Measurements from ENCODE around the gene HMOX2. TPM values are rescaled to one million over a fixed set of nuclear protein-coding genes. Genes with fewer than 3 reads are reported as not detected.

HMOX2 gene
- total RNA-seq, 1 donor from 2014 or later = 52.8 TPM

DNA sequence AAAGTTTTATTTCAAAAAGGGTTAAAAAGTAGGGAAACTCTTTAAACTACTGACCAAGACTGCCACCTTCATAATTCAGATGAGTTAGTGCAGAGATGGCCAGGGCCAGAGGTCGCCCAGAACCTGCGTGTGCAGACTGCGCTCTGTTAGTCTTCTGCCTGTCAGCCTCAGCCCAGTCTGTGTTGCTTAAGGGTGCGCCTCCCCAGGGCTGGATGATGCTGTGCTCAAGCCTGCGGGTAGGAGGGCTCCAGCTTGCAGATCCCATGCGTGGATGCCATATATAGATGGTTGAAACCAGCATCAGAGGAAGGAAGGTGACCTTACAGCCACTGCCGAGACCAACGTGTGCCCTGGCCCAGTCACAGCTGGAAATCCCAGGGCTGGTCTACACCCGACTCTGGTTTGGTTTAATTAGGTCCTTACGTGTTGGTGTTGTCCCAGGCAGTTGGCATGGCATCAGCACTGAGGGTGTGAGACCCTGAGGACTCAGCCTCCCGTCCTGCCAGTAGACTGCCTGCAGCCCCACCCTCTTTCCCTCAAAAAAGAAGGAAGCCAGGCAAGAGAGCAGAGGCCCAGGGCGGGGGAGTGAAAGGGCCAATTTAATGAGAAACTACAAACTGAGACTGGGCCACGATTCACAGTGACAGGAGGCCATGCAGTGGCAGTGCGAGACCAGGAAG lies 34.7 kb downstream of the HMOX2 start:
- intact Hi-C loops (cut with DNase I) = no loop called here
- Histone ChIP-seq H3K4me3 (no peak overlapping the region), H3K27ac (peak overlapping the region; percentile 31), H3K27me3 (no peaks in the 10 kb centered on the region), H3K36me3 (peaks cover 0 to 55% of the 10 kb centered on the region in 2 donors), H3K9me3 (no peaks in the 10 kb centered on the region), H3K4me1 (peaks cover 48% of the 10 kb centered on the region)
- DNase-seq (ENCODE audit: extremely low spot score in 2 of 2) = no peak
- no peak for TF ChIP-seq POLR2A (IDR thresholded peaks at IDR 0.05)
- TF ChIP-seq POLR2AphosphoS5 (IDR thresholded peaks at IDR 0.05; ENCODE audit: insufficient read depth in 1 of 2, low read depth in 1 of 2) = no peak
- TF ChIP-seq, protein P1, sequence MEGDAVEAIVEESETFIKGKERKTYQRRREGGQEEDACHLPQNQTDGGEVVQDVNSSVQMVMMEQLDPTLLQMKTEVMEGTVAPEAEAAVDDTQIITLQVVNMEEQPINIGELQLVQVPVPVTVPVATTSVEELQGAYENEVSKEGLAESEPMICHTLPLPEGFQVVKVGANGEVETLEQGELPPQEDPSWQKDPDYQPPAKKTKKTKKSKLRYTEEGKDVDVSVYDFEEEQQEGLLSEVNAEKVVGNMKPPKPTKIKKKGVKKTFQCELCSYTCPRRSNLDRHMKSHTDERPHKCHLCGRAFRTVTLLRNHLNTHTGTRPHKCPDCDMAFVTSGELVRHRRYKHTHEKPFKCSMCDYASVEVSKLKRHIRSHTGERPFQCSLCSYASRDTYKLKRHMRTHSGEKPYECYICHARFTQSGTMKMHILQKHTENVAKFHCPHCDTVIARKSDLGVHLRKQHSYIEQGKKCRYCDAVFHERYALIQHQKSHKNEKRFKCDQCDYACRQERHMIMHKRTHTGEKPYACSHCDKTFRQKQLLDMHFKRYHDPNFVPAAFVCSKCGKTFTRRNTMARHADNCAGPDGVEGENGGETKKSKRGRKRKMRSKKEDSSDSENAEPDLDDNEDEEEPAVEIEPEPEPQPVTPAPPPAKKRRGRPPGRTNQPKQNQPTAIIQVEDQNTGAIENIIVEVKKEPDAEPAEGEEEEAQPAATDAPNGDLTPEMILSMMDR (IDR thresholded peaks at IDR 0.05) = no peak

DNA sequence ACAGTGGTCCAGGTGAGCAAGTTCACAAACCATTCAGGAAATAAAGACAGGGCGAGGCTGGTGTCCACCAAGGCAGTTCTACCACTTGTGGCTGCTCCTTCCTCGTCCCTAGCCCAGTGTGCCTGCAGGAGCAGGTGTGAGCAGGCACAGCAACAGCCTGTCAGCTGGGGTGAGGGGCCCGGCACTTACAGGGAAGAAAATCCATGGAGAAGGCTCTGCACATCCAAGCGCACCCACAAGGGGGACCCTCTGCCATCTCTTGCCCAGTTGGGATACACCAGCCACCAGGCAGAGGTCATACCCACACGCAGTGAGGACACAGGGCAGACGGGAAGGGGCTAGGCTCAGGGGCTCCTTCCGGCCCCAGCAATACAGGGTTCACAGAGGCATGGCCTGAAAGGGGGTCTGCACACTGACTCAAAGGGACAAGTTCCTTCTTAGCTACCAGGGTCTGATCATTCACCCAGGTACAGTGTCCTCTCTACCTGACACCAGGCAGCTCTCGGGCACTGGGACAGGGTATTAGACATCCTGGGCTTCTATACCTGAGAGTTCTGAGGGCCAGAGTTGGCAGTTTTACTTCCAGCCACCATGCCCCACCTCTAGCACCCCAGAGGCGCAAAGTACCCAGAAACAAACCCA lies 35.4 kb downstream of the HMOX2 start:
- Histone ChIP-seq H3K36me3 (peaks cover 0 to 55% of the 10 kb centered on the region in 2 donors), H3K4me3 (no peak overlapping the region), H3K27me3 (no peaks in the 10 kb centered on the region), H3K27ac (peak overlapping the region; percentile 31), H3K4me1 (peaks cover 46% of the 10 kb centered on the region), H3K9me3 (no peaks in the 10 kb centered on the region)
- intact Hi-C loops (cut with DNase I) = no loop called here
- TF ChIP-seq POLR2AphosphoS5 (IDR thresholded peaks at IDR 0.05; ENCODE audit: insufficient read depth in 1 of 2, low read depth in 1 of 2) (no peak), POLR2A (IDR thresholded peaks at IDR 0.05) (no peak)
- TF ChIP-seq, protein P1 (IDR thresholded peaks at IDR 0.05) = peak in 1 of 3 experiments; percentile 25
- DNase-seq (ENCODE audit: extremely low spot score in 2 of 2) = no peak

DNA sequence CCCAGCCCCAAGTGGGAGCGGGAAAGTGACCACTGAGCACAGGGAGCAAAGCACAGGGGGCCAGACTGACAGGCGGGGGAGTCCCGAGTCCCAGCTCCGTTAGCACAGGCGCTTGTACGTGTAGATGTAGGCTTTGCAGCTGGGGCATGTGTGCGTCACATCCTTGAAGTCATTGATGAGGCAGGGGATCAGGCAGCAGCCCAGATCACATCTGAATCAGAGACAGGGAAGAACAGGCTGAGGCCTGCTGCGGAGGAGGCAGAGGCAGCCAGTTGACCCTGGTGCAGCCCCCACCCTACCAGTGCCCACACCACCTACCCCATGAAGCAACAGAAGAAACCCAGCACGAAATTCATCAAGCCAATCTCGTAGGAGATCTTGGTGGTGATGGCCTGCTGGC lies 36.3 kb downstream of the HMOX2 start:
- intact Hi-C loops (cut with DNase I) = no loop called here
- H3K4me1 ChIP-seq = peaks cover 51% of the 10 kb centered on the region
- no peak overlapping the region for H3K27ac ChIP-seq
- H3K36me3 ChIP-seq = peaks cover 0 to 55% of the 10 kb centered on the region in 2 donors
- TF ChIP-seq, protein P1 (IDR thresholded peaks at IDR 0.05) = no peak
- TF ChIP-seq POLR2A (IDR thresholded peaks at IDR 0.05) (no peak), POLR2AphosphoS5 (IDR thresholded peaks at IDR 0.05; ENCODE audit: insufficient read depth in 1 of 2, low read depth in 1 of 2) (no peak)
- H3K4me3 ChIP-seq = no peak overlapping the region
- no peaks in the 10 kb centered on the region for H3K27me3 ChIP-seq
- DNase-seq (ENCODE audit: extremely low spot score in 2 of 2) = no peak
- H3K9me3 ChIP-seq = no peaks in the 10 kb centered on the region

DNA sequence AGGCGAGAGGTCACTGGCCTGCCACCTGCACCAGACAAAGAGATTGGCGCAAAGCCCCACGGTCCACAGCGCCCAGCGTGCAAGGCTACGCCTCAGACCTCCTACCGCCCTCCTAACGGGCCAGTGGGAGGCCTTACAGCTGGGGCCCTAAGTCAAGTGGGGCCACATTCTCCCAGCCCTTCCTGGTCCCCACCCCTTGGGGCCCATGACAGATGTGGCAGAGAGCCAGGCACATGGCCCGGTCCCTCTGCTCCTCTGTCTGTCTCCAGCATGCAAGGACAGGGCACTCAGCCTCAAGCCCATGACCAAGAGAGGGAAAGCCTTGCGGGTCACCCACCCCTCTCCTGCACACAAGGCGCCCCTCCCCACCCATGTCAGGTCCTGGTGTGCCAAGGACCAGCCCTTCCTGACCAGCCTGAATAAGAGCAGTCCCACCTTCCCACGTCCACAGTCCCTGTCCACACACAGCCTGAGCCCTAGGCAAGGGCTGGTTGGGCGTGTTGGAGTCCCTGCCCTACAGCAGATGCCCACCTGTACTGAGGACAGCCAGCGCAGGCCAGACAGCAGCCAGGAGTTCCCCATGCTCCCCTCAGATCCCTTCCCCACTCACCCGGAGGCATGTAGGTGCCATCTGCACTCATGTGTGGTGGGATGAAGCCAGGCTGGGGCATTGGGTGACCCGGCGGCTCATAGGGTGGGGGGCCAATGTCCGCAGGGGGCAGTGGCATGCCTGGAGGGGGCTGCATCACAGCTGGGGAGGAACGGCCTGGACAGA lies 37.1 kb downstream of the HMOX2 start:
- intact Hi-C loops (cut with DNase I) = no loop called here
- no peaks in the 10 kb centered on the region for H3K9me3 ChIP-seq
- TF ChIP-seq POLR2A (IDR thresholded peaks at IDR 0.05) = no peak
- no peak for TF ChIP-seq POLR2AphosphoS5 (IDR thresholded peaks at IDR 0.05; ENCODE audit: insufficient read depth in 1 of 2, low read depth in 1 of 2)
- TF ChIP-seq, protein P1 (IDR thresholded peaks at IDR 0.05) = no peak
- peaks cover 0 to 46% of the 10 kb centered on the region in 2 donors for H3K36me3 ChIP-seq
- no peak for DNase-seq (ENCODE audit: extremely low spot score in 2 of 2)
- no peaks in the 10 kb centered on the region for H3K27me3 ChIP-seq
- H3K4me3 ChIP-seq = no peak overlapping the region
- peaks cover 58% of the 10 kb centered on the region for H3K4me1 ChIP-seq
- H3K27ac ChIP-seq = no peak overlapping the region

Data from vagina (tissue), 2 donors.